Measurements from ENCODE around the gene MCF2L.

- TF ChIP-seq CTCF (IDR thresholded peaks at IDR 0.05; ENCODE audit: low read length) (peak; percentile 8), EZH2 (optimal IDR thresholded peaks at IDR 0.05; ENCODE audit: low read depth, low read length) (no peak)
Measured at GRCh38 chr13:112968910-112969691, at the start of gene MCF2L.
